Measurements from ENCODE around the gene CSNK2B.

Gene CSNK2B

DNA sequence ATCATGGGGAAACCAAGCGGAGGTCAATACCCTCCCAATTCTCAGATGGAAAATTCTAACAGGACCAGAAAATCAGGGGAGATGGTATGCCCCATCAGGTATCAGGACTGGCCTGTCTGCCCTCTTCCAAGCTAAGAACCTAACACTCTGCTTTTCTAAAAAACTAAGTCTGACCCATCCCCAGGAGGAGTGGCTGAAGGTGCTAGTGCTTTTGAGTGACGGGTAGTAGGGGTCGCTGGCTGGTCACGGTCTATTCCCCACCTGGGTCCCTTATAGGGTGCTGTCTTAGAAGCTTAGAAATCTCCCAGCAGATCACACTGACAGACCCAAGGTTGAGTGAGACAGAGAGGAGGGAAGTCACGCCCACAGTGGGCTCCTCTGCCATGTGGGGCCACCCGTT, 27.7 kb downstream of the CSNK2B start:
- no peak for DNase-seq (ENCODE audit: low read depth)
- no peak overlapping the region for H3K4me3 ChIP-seq (ENCODE audit: low read depth, low read length)
- TF ChIP-seq, protein P1, sequence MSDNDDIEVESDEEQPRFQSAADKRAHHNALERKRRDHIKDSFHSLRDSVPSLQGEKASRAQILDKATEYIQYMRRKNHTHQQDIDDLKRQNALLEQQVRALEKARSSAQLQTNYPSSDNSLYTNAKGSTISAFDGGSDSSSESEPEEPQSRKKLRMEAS (IDR thresholded peaks at IDR 0.05; ENCODE audit: low read depth, low read length), result no peak
- TF ChIP-seq, protein P2, sequence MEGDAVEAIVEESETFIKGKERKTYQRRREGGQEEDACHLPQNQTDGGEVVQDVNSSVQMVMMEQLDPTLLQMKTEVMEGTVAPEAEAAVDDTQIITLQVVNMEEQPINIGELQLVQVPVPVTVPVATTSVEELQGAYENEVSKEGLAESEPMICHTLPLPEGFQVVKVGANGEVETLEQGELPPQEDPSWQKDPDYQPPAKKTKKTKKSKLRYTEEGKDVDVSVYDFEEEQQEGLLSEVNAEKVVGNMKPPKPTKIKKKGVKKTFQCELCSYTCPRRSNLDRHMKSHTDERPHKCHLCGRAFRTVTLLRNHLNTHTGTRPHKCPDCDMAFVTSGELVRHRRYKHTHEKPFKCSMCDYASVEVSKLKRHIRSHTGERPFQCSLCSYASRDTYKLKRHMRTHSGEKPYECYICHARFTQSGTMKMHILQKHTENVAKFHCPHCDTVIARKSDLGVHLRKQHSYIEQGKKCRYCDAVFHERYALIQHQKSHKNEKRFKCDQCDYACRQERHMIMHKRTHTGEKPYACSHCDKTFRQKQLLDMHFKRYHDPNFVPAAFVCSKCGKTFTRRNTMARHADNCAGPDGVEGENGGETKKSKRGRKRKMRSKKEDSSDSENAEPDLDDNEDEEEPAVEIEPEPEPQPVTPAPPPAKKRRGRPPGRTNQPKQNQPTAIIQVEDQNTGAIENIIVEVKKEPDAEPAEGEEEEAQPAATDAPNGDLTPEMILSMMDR (IDR thresholded peaks at IDR 0.05; ENCODE audit: low read depth, low read length), result no peak
- TF ChIP-seq POLR2A (IDR thresholded peaks at IDR 0.05; ENCODE audit: extremely low read depth, insufficient read length) (no peak), MYC (IDR thresholded peaks at IDR 0.05; ENCODE audit: low read depth, low read length) (no peak)

DNA sequence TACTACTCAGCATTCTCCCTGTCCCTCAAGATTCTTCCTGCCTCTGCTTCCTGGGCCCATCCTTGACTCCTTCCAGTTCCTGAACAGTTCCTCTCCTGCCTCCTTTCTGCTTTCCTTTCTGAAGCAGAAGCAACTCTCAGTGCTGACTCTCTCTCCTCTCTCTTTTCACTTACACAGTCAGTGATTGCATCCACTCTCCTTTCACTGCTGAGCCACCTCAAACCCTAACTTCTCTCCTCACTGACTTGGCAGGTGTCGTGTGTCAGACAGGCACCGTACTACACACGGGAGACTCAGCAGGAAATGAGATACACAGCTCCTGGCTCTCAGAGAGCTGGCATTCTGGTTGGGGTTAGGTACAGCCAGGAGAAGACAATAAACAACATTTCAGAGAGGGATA, 31.7 kb downstream of the CSNK2B start:
- TF ChIP-seq, protein P1 (IDR thresholded peaks at IDR 0.05; ENCODE audit: low read depth, low read length), result no peak
- no peak overlapping the region for H3K4me3 ChIP-seq (ENCODE audit: low read depth, low read length)
- DNase-seq (ENCODE audit: low read depth), result no peak

DNA sequence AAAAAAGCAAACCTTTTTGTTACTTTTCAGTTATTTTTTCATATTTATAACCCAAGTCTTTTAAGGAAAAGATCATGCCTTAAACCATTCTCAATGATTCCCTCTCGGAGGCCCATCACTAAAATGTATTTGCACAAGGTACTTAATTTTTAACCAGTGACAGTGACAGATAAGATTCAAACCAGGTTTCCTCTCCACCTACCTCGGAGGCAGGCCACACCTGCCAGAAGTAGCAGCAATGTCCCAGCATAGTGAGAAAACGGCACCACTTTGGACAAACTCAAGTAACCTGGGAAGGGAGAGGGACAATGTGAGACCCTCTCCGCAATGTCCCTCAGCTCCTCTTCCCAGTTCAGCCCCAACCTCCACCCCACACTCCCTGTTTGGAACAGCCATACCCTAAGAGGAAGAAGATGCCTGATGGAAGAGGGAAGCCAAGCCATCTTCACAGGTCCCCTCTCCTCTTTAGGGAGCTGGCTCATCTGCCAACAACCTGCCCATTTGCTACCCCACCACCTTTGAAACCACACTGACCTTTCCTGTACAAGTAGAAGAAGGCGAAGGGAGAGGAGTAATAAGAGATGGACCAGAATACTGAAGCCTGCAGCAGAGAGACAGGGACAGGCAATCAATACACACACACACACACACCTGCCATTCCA, 35.0 kb downstream of the CSNK2B start:
- TF ChIP-seq POLR2A (IDR thresholded peaks at IDR 0.05; ENCODE audit: extremely low read depth, insufficient read length), result no peak
- TF ChIP-seq, protein P2 (IDR thresholded peaks at IDR 0.05; ENCODE audit: low read depth, low read length), result no peak
- TF ChIP-seq, protein P1 (IDR thresholded peaks at IDR 0.05; ENCODE audit: low read depth, low read length), result no peak
- TF ChIP-seq MYC (IDR thresholded peaks at IDR 0.05; ENCODE audit: low read depth, low read length), result no peak
- H3K4me3 ChIP-seq (ENCODE audit: low read depth, low read length), result peak overlapping the region; percentile 97
- DNase-seq (ENCODE audit: low read depth), result no peak

DNA sequence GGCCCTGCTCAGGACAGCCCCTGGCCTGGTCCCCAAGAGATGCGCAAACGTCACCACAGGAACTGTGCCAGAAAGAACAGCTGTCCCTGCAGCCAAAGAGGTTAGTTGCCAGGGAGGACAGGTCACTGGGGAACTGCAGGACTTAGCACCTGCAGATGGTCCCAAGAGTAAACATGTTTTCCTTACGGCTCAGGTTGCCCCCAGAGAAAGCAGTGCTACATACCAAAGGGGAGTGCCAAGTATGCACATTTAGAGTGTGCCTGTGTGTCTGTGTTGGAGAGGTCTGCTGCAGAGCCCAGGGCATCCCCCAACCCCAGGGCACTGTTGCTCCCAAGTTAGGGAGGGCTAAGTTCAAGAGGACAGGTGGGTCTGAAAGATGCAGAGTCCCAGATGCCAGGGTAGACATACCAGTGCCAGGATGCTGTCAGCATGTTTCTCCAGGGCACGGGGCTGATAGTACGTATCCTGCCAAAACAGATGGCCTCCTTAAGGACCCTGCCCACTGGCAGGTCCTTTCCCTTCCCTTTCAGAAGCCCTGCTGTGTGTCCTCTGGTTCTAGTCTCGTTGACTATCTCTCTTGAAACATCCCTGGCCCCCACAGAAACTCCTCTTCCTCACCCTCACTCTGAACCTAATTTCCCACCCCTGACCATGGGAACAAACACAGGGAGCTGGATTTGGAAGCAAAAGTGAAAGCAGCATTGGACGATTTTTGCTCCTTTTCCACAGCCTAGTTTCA, 36.0 kb downstream of the CSNK2B start:
- TF ChIP-seq MYC (IDR thresholded peaks at IDR 0.05; ENCODE audit: low read depth, low read length), result no peak
- TF ChIP-seq, protein P1 (IDR thresholded peaks at IDR 0.05; ENCODE audit: low read depth, low read length), result no peak
- TF ChIP-seq POLR2A (IDR thresholded peaks at IDR 0.05; ENCODE audit: extremely low read depth, insufficient read length), result no peak
- TF ChIP-seq, protein P2 (IDR thresholded peaks at IDR 0.05; ENCODE audit: low read depth, low read length), result no peak
- peak overlapping the region; percentile 97 for H3K4me3 ChIP-seq (ENCODE audit: low read depth, low read length)
- no peak for DNase-seq (ENCODE audit: low read depth)

DNA sequence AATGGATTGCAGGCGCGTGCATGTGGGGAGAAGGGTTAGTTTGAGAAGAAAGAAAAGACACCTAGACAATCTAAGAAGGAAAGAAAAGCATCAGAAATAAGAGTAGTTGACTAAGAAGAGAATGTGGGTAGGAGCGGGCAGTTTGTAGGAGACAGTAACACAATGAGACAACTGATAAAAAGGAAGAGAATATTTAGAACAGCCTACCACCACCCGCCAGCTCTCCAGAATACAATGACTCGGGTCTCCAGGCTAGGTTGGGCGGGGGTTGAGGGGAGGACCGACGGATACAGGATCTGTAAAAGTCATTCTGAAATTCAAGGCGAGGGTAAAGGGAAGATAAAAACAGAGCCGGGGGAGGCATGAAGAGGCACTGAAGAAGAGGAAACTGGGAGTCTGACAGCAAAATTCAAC, 36.5 kb downstream of the CSNK2B start:
- TF ChIP-seq POLR2A (IDR thresholded peaks at IDR 0.05; ENCODE audit: extremely low read depth, insufficient read length), result no peak
- TF ChIP-seq, protein P2 (IDR thresholded peaks at IDR 0.05; ENCODE audit: low read depth, low read length), result no peak
- TF ChIP-seq, protein P1 (IDR thresholded peaks at IDR 0.05; ENCODE audit: low read depth, low read length), result no peak
- TF ChIP-seq MYC (IDR thresholded peaks at IDR 0.05; ENCODE audit: low read depth, low read length), result no peak
- no peak for DNase-seq (ENCODE audit: low read depth)

More for the DNA sequence above, 36.5 kb downstream of the CSNK2B start:
- peak overlapping the region; percentile 97 for H3K4me3 ChIP-seq (ENCODE audit: low read depth, low read length)

Measured in NB4 (cell line).